22Rv1 (cell line): ENCODE results near the gene FABP3.
"Not testable (repeated sequence)": the region's sequence is repeated elsewhere in the genome, so short reads cannot be mapped to it uniquely, and the experiment has no call there.

Experiments used
- H3K27ac ChIP-seq: fragments of 450-650 bp; 2 replicates; pipeline ENCODE4 v1.5.1; 2017
- CTCF ChIP-seq: fragments of 450-650 bp; IDR thresholded peaks from 2 replicates; pipeline ENCODE4 v1.5.1; 2017; ENCODE audit warnings: mild to moderate bottlenecking
- ZFX ChIP-seq: fragments of 450-650 bp; IDR thresholded peaks from 2 replicates; pipeline ENCODE4 v1.6.1; 2017; ENCODE audit warnings: antibody characterized with exemption, borderline replicate concordance

Gene FABP3

GRCh38 chr1:31389616-31390015 lies 16.7 kb upstream of the FABP3 start:
- TF ChIP-seq ZFX (no peak), CTCF (no peak)
- H3K27ac ChIP-seq = no peak overlapping the region

- no peak for TF ChIP-seq ZFX
- TF ChIP-seq CTCF = no peak
- no peak overlapping the region for H3K27ac ChIP-seq
Observed at GRCh38 chr1:31387612-31388011, 14.7 kb upstream of the FABP3 start.

- H3K27ac ChIP-seq = not testable (repeated sequence)
Observed at GRCh38 chr1:31386576-31387243, 13.8 kb upstream of the FABP3 start.

GRCh38 chr1:31383967-31384366 lies 11.1 kb upstream of the FABP3 start:
- no peak for TF ChIP-seq ZFX
- TF ChIP-seq CTCF = no peak
- no peak overlapping the region for H3K27ac ChIP-seq

GRCh38 chr1:31382379-31382989 lies 9.6 kb upstream of the FABP3 start:
- H3K27ac ChIP-seq = no peak overlapping the region

GRCh38 chr1:31381394-31382294 lies 8.8 kb upstream of the FABP3 start:
- no peak for TF ChIP-seq CTCF
- H3K27ac ChIP-seq = no peak overlapping the region

More at GRCh38 chr1:31382379-31382989, 9.6 kb upstream of the FABP3 start:
- TF ChIP-seq CTCF = no peak
- TF ChIP-seq ZFX = no peak

GRCh38 chr1:31380181-31380580 lies 7.3 kb upstream of the FABP3 start:
- TF ChIP-seq ZFX (no peak), CTCF (no peak)

More at GRCh38 chr1:31380181-31380580, 7.3 kb upstream of the FABP3 start:
- H3K27ac ChIP-seq = no peak overlapping the region
